Stomach (tissue), 4 donors: ENCODE data around the gene NGLY1.

Experiments
- EP300 ChIP-seq: sonication (generic); formaldehyde crosslinking; IDR thresholded peaks from one replicate; pipeline ENCODE4 v1.6.1; 2017; ENCODE audit warnings: antibody characterized with exemption
- POLR2AphosphoS5 ChIP-seq, 3 donors: sonication (generic); formaldehyde crosslinking; IDR thresholded peaks; one replicate each; pipeline ENCODE4 v1.6.1; 2016; ENCODE audit warnings: antibody characterized with exemption in 3 of 3
- TF ChIP-seq, protein P1 (sequence below), 7 experiments: fragments of 450-650 bp in 4 of 7; fragments of 200-600 bp in 3 of 7; sonication (generic) in 3 of 7; IDR thresholded peaks; one replicate each; pipeline ENCODE4 v1.5.1; 2016 to 2019; ENCODE audit warnings: antibody characterized with exemption in 7 of 7, control low read depth in 2 of 7, mild to moderate bottlenecking in 1 of 7

- TF ChIP-seq, protein P1, sequence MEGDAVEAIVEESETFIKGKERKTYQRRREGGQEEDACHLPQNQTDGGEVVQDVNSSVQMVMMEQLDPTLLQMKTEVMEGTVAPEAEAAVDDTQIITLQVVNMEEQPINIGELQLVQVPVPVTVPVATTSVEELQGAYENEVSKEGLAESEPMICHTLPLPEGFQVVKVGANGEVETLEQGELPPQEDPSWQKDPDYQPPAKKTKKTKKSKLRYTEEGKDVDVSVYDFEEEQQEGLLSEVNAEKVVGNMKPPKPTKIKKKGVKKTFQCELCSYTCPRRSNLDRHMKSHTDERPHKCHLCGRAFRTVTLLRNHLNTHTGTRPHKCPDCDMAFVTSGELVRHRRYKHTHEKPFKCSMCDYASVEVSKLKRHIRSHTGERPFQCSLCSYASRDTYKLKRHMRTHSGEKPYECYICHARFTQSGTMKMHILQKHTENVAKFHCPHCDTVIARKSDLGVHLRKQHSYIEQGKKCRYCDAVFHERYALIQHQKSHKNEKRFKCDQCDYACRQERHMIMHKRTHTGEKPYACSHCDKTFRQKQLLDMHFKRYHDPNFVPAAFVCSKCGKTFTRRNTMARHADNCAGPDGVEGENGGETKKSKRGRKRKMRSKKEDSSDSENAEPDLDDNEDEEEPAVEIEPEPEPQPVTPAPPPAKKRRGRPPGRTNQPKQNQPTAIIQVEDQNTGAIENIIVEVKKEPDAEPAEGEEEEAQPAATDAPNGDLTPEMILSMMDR (IDR thresholded peaks at IDR 0.05), result no peak
- TF ChIP-seq EP300 (no peak), POLR2AphosphoS5 (IDR thresholded peaks at IDR 0.05) (no peak)
These were observed 38.7 kb upstream of the NGLY1 start for GRCh38 chr3:25821746-25822573.
